ENCODE data around the gene KRTAP29-1. TPM values are rescaled to one million over a fixed set of nuclear protein-coding genes. Genes with fewer than 3 reads are reported as not detected.

Gene KRTAP29-1
- not detected in 5 replicates for total RNA-seq (2022; extraction: Qiagen RNA extraction; ENCODE audit: low read depth)

GRCh38 chr17:41301916-41302901 is at the start of gene KRTAP29-1:
Gene KRTAP29-1 (minus strand): TSS chr17:41302851. CDS start chr17:41302851, 0 bp downstream.

DNA sequence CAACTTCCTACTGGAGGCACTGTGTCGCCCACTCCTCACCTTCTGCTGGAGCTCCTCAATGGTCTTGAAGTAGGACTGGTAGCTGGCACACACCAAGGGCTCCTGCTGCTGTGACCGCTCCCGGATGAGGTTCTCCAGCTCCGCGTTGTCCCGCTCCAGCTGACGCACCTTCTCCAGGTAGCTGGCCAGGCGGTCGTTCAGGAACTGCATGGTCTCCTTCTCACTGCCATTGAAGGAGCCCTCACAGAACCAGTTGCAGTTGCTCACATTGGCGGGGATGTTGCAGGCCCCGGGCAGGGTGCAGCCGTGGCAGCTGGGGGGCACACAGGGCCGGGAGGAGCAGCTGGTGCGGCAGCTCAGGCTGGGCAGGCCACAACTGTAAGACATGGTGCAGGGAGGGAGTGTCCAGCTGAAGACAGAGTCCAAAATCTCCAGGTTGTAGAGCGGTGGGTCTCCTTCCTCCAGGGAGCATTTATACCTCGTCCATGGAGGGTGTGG is 47.8 kb upstream of the KRTAP29-1 start, which contains the start of gene KRT33A:
Gene KRT33A (minus strand): TSS at position 448 of the 498 bp plus-strand sequence. CDS start 61 bp downstream, at position 387.

DNA sequence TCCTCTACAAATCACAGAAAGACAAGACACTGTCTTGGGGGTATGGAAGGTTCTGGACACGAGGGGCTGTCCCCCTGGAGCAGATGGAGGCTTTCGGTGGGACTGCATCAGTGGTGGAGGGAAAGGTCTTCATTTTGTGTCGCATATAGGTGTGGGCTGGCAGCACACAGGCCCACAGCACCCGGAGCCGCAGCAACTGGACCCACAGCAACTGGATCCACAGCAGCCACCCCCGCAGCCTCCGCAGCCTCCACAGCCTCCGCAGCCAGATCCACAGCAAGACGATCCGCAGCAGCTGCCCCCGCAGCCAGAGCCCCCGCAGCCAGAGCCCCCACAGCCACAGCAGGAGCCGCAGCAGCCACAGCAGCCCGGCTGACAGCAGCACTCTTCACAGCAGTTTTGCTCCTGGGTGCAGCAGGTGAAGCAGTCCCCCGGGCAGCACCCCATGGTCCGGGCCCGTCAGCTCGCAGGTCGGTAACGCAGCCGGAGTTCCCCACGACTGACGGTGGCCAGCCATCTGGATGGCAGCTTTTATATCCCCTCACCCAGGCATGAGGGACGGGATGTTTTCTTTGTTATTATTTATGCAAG is 12.6 kb upstream of the KRTAP29-1 start, which contains the start of gene KRTAP17-1:
Gene KRTAP17-1 (minus strand): TSS at position 507 of the 591 bp plus-strand sequence. CDS start 60 bp downstream, at position 447.

GRCh38 chr17:41308918-41309359 is 6.3 kb upstream of the KRTAP29-1 start, which contains the start of gene KRTAP16-1:
Gene KRTAP16-1 (minus strand): TSS chr17:41309309. CDS start chr17:41309253, 56 bp downstream.

DNA sequence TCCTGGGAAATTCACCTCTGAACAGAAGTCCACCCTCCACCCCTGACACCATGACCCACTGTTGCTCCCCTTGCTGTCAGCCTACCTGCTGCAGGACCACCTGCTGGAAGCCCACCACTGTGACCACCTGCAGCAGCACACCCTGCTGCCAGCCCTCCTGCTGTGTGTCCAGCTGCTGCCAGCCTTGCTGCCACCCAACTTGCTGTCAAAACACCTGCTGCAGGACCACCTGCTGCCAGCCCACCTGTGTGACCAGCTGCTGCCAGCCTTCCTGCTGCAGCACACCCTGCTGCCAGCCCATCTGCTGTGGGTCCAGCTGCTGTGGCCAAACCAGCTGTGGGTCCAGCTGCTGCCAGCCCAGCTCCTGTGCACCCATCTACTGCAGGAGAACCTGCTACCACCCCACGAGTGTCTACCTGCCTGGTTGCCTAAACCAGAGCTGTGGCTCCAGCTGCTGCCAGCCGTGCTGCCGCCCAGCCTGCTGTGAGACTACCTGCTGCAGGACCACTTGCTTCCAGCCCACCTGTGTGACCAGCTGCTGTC is 26.9 kb downstream of the KRTAP29-1 start, which contains the start of gene KRTAP9-7:
Gene KRTAP9-7 (plus strand): TSS at position 51 of the 543 bp plus-strand sequence. CDS start 0 bp downstream, at position 51.

GRCh38 chr17:41265078-41265477 is 37.6 kb downstream of the KRTAP29-1 start, which contains the start of gene KRTAP9-6:
Gene KRTAP9-6 (plus strand): TSS chr17:41265378. CDS start chr17:41265378, 0 bp downstream.

GRCh38 chr17:41255381-41256290 is 47.0 kb downstream of the KRTAP29-1 start, which contains the start of gene KRTAP9-9:
Gene KRTAP9-9 (plus strand): TSS chr17:41255384.

Other genes with a start within 250 kb of the KRTAP29-1 start
- gene KRTAP2-2, start 247.6 kb downstream of the KRTAP29-1 start, total RNA-seq (2022; extraction: Qiagen RNA extraction; ENCODE audit: low read depth), result not detected in 5 replicates
- gene KRTAP2-3, start 242.7 kb downstream of the KRTAP29-1 start, total RNA-seq (2022; extraction: Qiagen RNA extraction; ENCODE audit: low read depth), result not detected in 5 replicates
- not detected in 5 replicates for gene KRTAP2-4, start 237.0 kb downstream of the KRTAP29-1 start, total RNA-seq (2022; extraction: Qiagen RNA extraction; ENCODE audit: low read depth)
- not detected in 5 replicates for gene KRTAP4-7, start 218.7 kb downstream of the KRTAP29-1 start, total RNA-seq (2022; extraction: Qiagen RNA extraction; ENCODE audit: low read depth)
- 0.08 TPM in 1 of 5 replicates, not detected in the others for gene KRTAP4-8, start 204.7 kb downstream of the KRTAP29-1 start, total RNA-seq (2022; extraction: Qiagen RNA extraction; ENCODE audit: low read depth)
- gene KRTAP4-16, start 200.6 kb downstream of the KRTAP29-1 start, total RNA-seq (2022; extraction: Qiagen RNA extraction; ENCODE audit: low read depth), result not detected in 5 replicates
- not detected in 5 replicates for gene KRTAP4-9, start 197.5 kb downstream of the KRTAP29-1 start, total RNA-seq (2022; extraction: Qiagen RNA extraction; ENCODE audit: low read depth)
- gene KRTAP4-11, start 184.5 kb downstream of the KRTAP29-1 start, total RNA-seq (2022; extraction: Qiagen RNA extraction; ENCODE audit: low read depth), result not detected in 5 replicates
- gene KRTAP4-12, start 178.7 kb downstream of the KRTAP29-1 start, total RNA-seq (2022; extraction: Qiagen RNA extraction; ENCODE audit: low read depth), result not detected in 5 replicates
- not detected in 5 replicates for gene KRTAP4-6, start 162.3 kb downstream of the KRTAP29-1 start, total RNA-seq (2022; extraction: Qiagen RNA extraction; ENCODE audit: low read depth)
- not detected in 5 replicates for gene KRTAP4-5, start 153.0 kb downstream of the KRTAP29-1 start, total RNA-seq (2022; extraction: Qiagen RNA extraction; ENCODE audit: low read depth)
- gene KRTAP4-4, start 142.1 kb downstream of the KRTAP29-1 start, total RNA-seq (2022; extraction: Qiagen RNA extraction; ENCODE audit: low read depth), result not detected in 5 replicates
- gene KRTAP4-3, start 134.6 kb downstream of the KRTAP29-1 start, total RNA-seq (2022; extraction: Qiagen RNA extraction; ENCODE audit: low read depth), result not detected in 5 replicates
- gene KRTAP4-2, start 124.6 kb downstream of the KRTAP29-1 start, total RNA-seq (2022; extraction: Qiagen RNA extraction; ENCODE audit: low read depth), result not detected in 5 replicates
- 0.17 to 0.25 TPM (median 0.24 TPM) in 4 of 5 replicates, not detected in the other for gene KRTAP4-1, start 117.9 kb downstream of the KRTAP29-1 start, total RNA-seq (2022; extraction: Qiagen RNA extraction; ENCODE audit: low read depth)
- gene KRTAP9-1, start 113.0 kb downstream of the KRTAP29-1 start, total RNA-seq (2022; extraction: Qiagen RNA extraction; ENCODE audit: low read depth), result not detected in 5 replicates
- not detected in 5 replicates for gene KRTAP9-2, start 76.2 kb downstream of the KRTAP29-1 start, total RNA-seq (2022; extraction: Qiagen RNA extraction; ENCODE audit: low read depth)
- not detected in 5 replicates for gene KRTAP9-3, start 70.4 kb downstream of the KRTAP29-1 start, total RNA-seq (2022; extraction: Qiagen RNA extraction; ENCODE audit: low read depth)
- gene KRTAP9-8, start 64.9 kb downstream of the KRTAP29-1 start, total RNA-seq (2022; extraction: Qiagen RNA extraction; ENCODE audit: low read depth), result not detected in 5 replicates
- not detected in 5 replicates for gene KRTAP9-4, start 53.2 kb downstream of the KRTAP29-1 start, total RNA-seq (2022; extraction: Qiagen RNA extraction; ENCODE audit: low read depth)
- not detected in 5 replicates for gene KRTAP9-9, start 47.5 kb downstream of the KRTAP29-1 start, total RNA-seq (2022; extraction: Qiagen RNA extraction; ENCODE audit: low read depth)
- gene KRTAP9-6, start 37.5 kb downstream of the KRTAP29-1 start, total RNA-seq (2022; extraction: Qiagen RNA extraction; ENCODE audit: low read depth), result not detected in 5 replicates
- gene KRTAP9-7, start 27.2 kb downstream of the KRTAP29-1 start, total RNA-seq (2022; extraction: Qiagen RNA extraction; ENCODE audit: low read depth), result not detected in 5 replicates
- not detected in 5 replicates for gene KRTAP16-1, start 6.5 kb upstream of the KRTAP29-1 start, total RNA-seq (2022; extraction: Qiagen RNA extraction; ENCODE audit: low read depth)
- not detected in 5 replicates for gene KRTAP17-1, start 12.9 kb upstream of the KRTAP29-1 start, total RNA-seq (2022; extraction: Qiagen RNA extraction; ENCODE audit: low read depth)
- gene KRT33A, start 48.0 kb upstream of the KRTAP29-1 start, total RNA-seq (2022; extraction: Qiagen RNA extraction; ENCODE audit: low read depth), result not detected in 5 replicates
- gene KRT33B, start 67.0 kb upstream of the KRTAP29-1 start, total RNA-seq (2022; extraction: Qiagen RNA extraction; ENCODE audit: low read depth), result 0.06 to 0.16 TPM (median 0.15 TPM) in 3 of 5 replicates, not detected in the others
- 0.25 to 0.43 TPM (median 0.30 TPM) in 5 replicates for gene KRT34, start 79.5 kb upstream of the KRTAP29-1 start, total RNA-seq (2022; extraction: Qiagen RNA extraction; ENCODE audit: low read depth)
- gene KRT31, start 94.8 kb upstream of the KRTAP29-1 start, total RNA-seq (2022; extraction: Qiagen RNA extraction; ENCODE audit: low read depth), result not detected in 5 replicates
- not detected in 5 replicates for gene KRT37, start 121.7 kb upstream of the KRTAP29-1 start, total RNA-seq (2022; extraction: Qiagen RNA extraction; ENCODE audit: low read depth)
- not detected in 5 replicates for gene KRT38, start 138.1 kb upstream of the KRTAP29-1 start, total RNA-seq (2022; extraction: Qiagen RNA extraction; ENCODE audit: low read depth)
- gene KRT32, start 164.5 kb upstream of the KRTAP29-1 start, total RNA-seq (2022; extraction: Qiagen RNA extraction; ENCODE audit: low read depth), result not detected in 5 replicates
- not detected in 5 replicates for gene KRT35, start 178.3 kb upstream of the KRTAP29-1 start, total RNA-seq (2022; extraction: Qiagen RNA extraction; ENCODE audit: low read depth)
- gene KRT36, start 187.1 kb upstream of the KRTAP29-1 start, total RNA-seq (2022; extraction: Qiagen RNA extraction; ENCODE audit: low read depth), result not detected in 5 replicates
- gene KRT13, start 202.8 kb upstream of the KRTAP29-1 start, total RNA-seq (2022; extraction: Qiagen RNA extraction; ENCODE audit: low read depth), result 0.18 to 0.48 TPM (median 0.23 TPM) in 5 replicates
- gene KRT15, start 216.0 kb upstream of the KRTAP29-1 start, total RNA-seq (2022; extraction: Qiagen RNA extraction; ENCODE audit: low read depth), result 3.3 to 5.3 TPM (median 4.1 TPM) in 5 replicates
- gene KRT19, start 225.5 kb upstream of the KRTAP29-1 start, total RNA-seq (2022; extraction: Qiagen RNA extraction; ENCODE audit: low read depth), result 41.7 to 61.8 TPM (median 53.4 TPM) in 5 replicates